OCI-M2 (cell line): ENCODE results near the gene SPINT2.
"Not testable (repeated sequence)": the region's sequence is repeated elsewhere in the genome, so short reads cannot be mapped to it uniquely, and the experiment has no call there.

ENCODE experiments used
- DNase-seq: peaks from one replicate; lab custom pipeline; 2025; ENCODE audit not compliant: unreplicated experiment; lab: John Stamatoyannopoulos, UW

The SPINT2 gene

DNA sequence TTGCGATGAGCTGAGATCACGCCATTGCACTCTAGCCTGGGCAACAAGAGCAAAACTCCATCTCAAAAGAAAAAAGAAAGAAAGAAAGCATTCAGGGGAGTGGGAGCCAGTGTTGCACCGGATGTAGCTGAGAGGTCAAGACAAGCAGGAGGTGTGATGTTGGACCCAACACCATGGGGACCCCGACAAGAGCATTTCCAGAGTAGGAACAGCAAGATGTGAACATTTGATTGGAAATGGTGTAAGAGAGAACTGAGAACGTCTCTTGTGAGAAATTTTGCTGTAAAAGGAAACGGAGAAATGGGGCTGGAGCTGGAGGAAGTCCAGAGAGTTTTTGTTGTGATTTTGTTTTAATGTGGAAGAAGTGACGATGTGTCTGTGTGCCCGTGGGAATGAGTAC, 24.6 kb upstream of the SPINT2 start:
- no peak for DNase-seq

DNA sequence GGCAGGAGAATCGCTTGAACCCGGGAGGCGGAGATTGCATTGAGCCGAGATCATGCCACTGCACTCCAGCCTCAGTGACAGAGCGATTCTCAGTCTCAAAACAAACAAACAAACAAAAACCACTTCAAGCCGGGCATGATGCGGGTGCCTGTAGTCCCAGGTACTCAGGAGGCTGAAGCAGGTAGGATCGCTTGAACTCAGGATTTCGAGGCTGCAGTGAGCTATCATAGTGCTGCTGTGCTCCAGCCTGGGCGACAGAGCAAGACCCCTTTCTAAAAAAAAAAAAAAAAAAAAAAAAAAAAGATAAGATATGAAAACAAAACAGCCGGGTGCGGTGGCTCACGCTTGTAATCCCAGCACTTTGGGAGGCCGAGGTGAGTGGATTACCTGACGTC, 21.1 kb upstream of the SPINT2 start:
- no peak for DNase-seq

DNA sequence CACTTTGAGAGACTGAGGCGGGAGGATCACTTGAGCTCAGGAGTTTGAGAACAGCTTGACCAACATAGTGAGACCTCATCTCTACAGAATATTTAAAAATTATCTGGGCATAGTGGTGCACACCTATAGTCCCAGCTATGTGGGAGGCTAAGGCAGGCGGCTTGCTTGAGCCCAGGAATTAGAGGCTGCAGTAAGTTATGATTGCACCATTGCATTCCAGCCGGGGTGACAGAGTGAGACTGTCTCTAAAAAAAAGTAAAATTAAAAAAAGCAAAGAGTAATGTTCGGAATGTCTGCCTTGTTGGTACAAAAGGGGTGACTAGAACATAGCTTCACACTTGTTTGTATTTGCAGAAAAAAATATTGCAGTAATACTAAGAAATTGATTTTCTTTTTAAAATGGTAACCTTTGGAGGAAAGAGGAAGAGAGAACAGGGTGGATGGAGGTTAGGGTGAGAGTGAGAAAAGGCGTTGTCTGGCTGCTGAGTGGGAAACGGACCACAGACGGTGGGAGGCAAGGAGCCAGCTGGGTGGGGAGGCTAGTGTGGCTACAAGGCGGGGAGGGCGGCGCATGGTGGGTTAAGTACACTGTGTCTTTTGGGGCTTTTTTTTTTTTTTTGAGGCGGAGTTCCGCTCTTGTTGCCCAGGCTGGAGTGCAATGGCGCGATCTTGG, 18.4 kb upstream of the SPINT2 start:
- DNase-seq: no peak

DNA sequence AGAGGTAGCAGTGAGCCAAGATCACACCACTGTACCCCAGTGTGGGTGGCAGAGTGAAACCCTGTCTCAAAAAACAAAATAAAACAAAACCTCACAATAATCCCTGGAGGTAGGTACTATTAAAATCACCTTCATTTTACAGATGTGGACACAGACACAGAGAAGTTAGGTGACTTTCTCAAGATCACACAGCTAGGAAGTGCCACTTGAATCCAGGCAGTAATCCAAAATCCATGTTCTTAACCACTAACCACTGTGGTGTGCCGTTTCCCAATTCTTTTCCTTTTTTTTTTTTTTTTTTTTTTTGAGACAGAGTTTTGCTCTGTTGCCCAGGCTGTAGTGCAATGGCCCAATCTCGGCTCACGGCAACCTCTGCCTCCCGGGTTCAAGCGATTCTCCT, 17.2 kb upstream of the SPINT2 start:
- DNase-seq: no peak

DNA sequence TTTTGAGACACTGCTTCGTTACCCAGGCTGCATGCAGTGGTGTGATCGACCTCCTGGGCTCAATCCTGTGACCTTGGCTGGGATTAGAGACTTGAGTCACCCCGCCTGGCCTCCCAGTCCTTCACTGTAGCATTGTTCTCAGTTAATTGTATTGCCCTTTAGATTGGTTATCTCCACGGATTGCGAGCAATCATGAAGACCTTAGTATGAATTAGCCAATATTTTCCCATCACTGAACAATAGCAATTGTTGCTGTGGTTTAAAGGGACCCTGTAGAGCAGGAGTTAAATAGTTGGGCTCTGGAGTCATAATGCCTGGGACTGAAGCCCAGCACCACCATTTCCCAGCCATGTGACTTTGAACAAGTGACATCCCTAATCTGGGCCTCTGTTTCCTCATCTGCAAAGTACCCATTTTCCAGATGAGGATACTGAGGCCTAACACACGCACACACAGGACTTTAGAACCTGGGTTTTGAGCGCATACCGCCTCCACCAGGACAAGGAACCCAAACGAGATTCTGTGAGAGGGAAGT, 16.6 kb upstream of the SPINT2 start:
- DNase-seq: no peak

DNA sequence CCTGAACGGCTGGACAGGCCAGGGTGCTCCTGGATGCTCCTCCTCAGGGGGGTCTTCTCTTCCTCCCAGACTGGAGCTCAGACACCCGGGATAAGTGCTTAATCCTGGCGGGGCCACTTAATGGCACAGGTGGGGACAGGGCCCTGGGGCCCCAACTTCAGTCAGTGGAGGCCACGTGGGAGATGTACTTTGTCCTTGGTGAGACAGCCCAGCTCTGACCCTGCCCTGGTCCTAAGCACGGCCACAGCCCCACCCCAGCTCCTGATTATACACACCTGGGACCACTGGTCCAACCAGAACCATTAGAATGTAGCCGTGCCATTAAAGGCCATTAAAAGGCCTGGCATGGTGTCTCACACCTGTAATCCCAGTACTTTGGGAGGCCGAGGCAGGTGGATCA, 16.0 kb upstream of the SPINT2 start:
- DNase-seq: no peak

DNA sequence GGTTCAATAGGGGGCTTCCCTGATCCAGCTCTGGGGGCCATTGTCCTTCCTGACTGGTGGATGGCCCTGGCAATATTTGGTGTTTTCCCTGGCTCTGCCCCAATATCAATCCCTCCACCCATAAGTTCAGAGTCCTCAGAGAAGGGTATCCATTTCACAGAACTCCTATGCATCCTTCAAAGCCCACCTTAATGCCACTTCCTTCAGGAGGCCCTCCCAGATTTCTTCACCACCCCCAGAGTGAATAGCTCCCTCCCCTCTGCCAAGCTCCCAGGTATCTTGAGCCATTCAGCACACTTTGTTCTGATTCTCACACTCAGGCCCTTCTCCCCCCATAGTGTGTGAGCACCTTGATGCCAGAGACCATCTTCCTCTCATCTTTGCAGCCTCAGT, 13.9 kb upstream of the SPINT2 start:
- no peak for DNase-seq

DNA sequence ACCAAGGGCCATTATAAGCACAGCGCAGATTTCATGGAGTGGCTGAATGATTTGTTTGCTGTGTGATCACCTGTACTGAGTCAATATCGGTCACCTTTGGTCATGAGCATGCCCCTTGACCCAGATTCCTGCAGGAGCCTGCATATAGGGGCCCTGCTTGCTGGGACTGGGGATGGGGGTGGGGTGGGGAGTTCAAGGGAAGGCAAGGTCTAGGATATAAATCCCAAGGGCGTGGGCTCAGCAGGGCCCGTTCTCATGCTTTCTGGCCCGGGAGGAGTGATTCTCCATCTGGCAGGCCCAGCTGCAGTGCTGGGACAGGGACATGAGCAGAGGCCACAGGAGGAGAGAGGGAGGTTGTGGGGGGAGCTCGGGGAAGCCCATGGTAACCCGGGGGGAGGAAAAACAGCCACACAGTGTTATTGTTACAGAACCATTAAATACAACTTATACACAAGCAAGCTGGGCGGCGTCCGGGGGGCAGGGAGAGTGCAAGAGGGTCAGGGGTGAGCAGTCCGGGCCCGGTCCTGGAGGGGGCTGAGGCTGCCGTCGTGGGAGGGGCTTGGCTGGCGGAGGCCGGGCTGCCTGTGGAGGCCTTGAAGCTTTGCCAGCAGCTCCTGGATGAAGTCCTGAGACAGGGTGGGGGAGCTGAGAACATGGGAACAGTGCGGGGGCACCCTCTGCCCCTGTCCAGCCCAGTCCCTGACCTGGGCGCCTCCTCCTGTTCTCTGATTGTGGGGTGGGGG, 13.4 kb upstream of the SPINT2 start:
- DNase-seq: no peak

DNA sequence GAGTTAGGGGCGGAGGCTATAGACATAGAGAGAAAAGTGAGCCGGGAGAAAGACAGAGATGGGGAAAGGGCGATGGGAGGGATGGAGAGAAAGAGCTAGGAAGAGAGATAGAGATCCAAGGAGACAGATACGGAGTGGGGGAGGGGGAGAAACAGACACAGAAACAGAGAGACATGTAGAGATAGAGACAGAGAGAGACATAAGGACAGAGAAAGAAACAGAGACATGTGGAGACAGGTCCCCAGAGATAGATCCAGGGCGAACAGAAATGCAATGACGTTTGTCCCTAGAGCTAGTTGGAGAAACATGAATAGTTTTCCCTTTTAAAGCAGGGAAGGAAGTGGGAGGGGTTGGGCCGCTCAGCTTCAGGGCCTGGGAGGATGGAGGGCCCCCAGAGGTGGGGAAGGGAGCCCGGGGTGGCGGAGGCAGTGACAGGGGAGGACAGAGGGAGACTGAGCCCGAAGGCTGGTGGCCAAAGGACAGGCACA, 12.8 kb upstream of the SPINT2 start:
- DNase-seq: no peak

DNA sequence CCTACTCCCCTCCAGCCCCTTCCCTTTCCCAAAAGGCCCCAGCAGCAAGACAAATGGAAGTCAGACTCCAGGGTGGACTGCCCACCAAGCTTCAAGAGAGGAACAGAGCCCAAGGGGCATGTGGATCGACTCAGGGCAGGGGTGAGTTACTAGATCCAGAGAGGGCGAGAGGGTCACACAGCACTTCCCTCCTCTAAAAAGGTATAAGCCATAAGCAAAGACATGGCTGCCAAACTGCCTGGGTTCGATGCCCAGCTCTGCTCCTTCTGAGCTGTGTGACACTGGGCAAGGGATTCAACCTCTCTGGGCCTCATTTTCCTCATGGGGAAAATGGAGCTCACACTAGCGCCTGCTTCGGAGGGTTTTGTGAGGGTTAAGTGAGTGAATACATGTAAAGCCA, 12.0 kb upstream of the SPINT2 start:
- no peak for DNase-seq

DNA sequence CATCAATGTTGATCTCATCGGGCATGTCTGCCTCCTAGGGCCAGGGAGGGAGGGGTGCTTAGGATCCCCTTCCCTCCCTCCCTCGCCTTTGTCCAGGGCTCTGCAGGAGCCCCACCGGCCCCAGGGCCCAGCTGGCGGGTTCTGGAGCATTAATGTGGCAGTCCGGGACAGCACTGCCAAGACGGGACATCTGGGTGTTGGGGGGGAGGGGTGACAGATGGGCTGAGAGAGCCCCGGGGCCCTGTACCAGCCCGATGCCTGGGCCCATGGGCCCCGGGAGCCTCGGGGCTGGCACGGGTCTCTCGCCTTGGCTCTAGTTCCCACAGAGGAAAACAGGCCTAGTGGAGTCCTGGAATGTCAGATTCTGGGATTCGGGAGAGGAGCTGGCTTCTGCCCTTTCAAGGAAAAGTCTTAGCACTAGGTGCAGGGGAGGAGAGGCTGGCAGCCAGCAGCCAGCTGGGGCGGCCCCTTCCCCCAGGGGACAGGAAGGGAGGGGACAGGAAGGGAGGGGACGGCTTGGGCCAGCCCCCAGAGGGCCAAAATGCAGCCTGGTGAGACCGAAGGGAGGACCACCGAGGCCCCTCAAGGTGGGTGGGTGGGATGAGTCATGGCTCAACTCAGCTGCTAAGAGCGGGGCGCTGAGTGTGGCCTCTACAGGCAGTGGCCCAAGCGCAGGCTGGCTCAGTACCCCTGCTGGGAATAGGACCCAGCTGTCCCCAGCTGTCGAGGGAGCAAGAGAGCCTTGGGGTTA, 11.3 kb upstream of the SPINT2 start:
- DNase-seq: no peak

DNA sequence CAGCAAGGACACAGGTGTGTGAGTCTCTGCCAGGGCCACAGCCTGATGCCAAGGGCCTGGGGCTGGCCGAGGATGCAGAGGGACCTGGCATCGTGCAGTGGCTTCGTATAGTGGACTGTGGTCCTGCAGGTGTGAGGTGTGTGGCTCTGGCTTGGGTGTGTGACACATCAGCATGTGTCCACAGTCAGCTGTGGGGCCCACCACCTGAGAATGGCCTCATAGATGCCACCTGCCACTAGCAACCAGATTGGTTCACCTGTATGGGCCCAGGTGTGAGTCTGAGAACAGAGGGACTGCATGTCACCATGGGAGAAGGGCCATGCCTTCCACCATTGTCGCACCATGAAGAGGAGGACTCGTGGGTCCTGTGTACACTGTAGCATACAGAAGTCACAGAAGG, 10.6 kb upstream of the SPINT2 start:
- DNase-seq: no peak

DNA sequence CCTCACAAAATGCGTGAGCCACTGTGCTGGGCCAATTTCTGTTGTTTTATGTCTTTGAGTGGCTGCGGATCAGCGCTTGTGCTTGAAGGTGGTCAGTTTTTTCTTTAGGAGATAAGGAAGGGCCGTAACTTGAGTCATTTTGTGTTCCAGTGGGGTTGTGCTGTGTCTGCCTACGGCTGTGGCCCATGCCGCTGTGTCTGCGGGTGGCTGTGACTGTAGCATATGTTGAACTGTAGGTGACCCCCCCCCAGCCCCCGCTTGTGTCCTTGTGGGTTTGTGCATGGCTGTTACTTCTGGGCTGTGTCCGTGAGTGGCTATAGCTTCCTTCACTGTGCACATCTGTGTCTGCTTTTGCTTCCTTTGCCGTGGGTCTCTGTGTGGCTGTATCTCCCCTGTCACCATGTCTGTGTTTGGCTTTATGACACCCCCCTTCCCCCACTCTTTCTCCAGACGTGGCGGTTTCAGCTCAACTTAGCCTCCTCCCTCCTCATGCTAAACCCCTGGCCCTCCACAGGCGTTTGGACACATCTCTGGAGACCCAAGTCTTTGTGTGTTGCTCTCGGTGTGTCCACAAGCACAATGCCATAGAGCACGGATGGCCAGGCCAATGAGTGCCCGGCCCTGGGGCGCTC, 8.9 kb upstream of the SPINT2 start:
- DNase-seq: no peak

DNA sequence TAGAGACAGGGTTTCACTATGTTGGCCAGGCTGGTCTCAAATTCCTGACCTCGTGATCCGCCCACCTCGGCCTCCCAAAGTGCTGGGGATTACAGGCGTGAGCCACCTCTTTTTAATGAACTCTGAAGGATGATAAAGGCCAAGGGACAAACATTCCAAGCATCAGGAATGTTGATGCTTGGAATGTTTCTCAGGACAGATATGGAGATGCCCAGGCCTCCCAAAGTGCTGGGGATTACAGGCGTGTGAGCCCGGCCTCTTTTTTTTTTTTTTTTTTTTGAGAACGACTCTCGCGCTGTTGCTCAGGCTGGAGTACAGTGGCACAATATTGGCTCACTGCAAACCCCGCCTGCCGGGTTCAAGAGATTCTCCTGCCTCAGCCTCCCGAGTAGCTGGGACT, 2.4 kb upstream of the SPINT2 start:
- DNase-seq: not testable (repeated sequence)

DNA sequence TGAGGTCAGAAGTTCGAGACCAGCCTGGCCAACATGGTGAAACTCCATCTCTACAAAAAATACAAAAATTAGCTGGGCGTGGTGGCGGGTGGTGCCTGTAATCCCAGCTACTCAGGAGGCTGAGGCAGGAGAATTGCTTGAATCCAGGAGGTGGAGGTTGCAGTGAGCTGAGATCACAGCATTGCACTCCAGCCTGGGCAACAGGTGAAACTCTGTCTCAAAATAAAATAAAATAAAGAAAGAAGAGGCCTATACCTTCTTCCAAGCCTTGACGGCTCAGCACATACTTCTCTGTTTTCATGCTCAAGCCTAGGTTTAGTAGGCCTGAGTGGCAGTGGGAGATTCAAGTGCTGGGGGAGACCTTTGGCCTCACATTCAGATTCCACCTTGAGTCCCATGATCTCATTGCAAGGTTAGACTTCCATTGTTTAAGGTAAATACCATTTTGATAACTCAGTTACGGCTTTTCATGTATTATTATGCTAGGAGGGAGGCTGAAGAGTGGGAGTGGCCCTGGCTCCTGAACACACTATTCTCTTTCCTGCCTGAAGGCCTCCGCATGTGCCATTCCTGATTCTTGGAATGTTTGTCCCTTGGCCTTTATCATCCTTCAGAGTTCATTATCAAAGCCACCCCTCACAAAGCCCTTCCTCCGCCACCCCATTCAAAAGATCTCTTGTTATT, 1.6 kb upstream of the SPINT2 start:
- DNase-seq: no peak

DNA sequence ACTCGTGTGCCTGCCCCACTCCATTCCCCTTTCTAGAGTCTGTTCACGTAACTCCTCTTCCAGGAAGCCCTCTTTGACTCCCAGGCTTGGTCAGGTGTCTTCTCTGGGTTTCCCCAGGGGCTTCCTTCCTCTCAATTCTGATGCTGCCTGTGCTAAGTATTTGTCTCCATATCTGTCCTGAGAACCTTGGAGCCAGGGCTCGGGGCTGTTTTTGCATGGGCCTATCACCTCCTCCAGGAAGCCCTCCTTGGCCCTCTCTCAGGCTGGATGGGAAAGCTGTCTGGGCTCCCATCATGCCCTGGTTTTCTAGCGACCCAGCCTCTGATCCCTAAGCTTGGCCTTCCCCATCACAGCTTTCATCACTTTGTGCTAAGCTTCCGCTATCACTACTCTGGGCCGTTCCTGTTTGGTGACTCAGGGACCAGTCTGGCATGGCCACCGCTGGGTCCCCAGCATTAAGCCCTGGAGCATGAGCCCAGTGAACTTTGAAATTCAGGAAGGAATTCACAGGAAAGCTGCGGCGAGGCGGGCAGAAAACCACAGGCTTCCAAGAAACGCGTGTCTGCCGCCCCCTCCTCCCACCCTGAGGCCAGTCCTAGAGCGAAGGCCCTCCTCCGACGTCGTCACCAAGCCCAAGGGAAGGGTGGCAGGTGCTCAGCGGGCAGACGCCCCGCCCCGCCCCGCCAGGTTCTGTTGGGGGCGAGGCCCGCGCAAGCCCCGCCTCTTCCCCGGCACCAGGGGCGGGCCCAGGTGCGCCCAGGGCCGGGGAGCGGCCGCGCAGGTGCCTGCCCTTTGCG, 486 bp upstream of the SPINT2 start:
- no peak for DNase-seq

DNA sequence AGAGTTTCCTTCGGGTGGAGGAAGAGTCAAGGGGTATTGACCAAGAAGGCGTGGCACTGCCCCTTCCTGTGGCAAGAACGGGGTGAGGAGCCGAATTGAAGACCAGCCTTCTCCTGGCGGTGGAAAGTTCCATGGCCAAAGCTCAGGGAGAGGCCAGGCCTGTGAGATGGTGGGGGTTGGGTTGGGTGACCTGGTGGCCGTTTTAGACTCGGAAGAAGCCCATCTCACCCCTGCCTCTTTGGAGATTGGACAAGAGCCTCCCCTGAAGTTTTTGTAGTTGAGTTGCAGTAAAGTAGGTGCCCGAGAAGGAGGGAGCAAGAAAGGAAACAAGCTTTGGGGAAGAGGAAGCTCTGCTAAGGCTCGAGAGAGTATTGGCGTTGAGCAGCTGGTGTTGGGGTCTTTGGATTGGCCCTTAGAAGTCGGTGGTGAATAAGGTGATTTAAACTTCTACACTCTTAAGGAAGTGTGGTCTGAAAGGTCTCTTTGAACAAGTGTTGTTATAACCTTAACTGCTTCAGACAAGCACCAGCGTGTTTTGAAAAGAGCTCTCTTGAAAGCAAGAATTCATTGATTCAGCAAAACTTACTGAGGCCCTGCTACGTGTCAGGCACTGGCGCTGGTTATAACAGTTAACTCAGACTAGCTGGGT, 964 bp downstream of the SPINT2 start:
- no peak for DNase-seq

DNA sequence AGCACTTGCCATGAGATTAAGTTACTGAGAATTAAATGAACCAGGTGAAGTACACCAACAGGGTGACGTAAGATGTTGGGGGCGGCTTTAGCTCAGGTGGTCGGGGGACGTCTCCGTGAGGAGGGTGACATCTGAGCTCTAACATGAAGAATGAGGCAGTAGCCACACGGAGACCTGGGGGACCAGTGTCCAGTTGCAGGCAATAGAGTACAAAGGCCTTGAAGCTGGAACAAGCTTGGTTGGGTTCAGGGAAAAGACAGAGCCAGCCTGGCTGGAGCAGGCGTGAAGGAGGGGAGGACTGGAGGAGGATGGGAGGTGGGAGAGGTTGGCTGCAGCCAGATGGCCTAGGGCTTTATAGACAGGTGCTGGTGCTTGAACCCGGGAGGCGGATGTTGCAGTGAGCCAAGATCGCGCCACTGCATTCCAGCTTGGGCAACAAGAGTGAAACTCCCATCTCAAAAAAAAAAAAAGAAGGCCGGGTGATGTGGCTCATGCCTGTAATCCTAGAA, 1.6 kb downstream of the SPINT2 start:
- DNase-seq: no peak

DNA sequence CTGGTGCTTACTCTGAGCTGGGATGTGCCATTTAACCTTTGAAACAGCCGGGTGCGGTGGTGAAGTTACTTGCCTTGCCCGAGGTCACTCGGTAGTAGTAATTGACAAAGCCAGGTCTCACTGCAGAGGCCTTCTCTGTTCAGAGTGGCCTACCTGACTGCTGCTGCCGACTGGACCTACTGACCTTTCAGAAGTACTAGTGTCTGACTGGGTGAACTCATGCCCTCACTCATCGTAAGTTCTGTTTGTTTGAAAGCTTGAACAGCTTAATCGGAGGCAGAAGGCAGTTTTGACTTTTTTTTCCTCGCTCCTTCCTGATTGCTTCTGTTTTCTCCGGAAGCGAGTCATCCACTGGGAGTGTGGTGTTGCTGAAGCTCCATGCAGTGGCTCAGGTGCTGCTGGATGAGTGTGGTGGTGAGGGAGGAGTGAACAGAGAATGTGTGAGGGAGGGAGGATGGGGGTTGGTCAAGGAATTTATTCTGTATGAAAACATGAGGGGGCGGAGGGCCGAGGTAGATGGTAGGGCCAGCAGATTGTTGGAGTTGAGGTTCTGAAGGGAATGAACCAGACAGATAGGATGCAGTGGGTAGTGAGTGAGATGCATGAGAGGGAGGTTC, 2.7 kb downstream of the SPINT2 start:
- no peak for DNase-seq
